8988T (cell line): ENCODE data around the gene CTU1.
A peak's percentile ranks its signal among the peaks of the same experiment; 100 is the strongest.
"Not testable (repeated sequence)": the region's sequence is repeated elsewhere in the genome, so short reads cannot be mapped to it uniquely, and the experiment has no call there.

Experiments used
- DNase-seq: peaks from one replicate; pipeline ENCODE4 v3.0.0; 2011

Gene CTU1

DNA sequence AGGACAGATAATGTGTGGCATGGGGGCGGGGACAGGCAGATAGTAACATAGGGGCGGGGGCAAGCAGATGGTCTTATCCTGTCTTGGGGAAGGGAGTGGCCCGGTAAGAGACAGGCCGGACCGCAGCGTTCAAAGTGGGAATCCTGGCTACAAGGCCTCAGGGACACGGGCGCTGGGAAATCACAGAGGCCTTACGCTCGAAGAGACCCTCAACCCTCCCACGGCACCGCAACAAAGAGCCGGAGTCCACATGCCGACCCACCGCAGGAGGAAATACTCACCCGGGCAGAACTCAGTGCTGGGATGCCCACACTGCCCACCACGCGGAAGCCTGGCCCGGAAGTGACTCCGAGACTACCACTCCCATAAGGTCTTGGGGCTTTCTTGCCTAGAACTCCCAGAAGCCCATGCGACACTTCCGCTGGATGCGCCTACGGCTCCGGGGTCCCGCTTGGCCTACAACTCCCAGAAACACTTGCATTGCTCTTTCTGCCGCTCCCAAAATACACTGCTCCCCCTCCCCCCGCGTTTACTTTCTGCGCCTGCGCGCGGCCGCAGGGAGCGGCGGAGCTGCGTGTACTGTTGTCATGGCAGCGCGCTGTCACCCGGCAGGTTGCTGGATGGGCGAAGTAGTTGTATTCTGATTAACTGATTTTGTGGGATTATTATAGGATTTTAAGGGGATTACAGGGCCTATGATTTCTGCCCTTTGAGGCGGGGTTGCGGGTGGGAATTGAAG is at the start of gene CTU1:
TSS of gene CTU1 (minus strand) at position 344 of the 739 bp plus-strand sequence. CDS start 3,840 bp downstream, outside the sequence.
- peak; percentile 85 for DNase-seq

DNA sequence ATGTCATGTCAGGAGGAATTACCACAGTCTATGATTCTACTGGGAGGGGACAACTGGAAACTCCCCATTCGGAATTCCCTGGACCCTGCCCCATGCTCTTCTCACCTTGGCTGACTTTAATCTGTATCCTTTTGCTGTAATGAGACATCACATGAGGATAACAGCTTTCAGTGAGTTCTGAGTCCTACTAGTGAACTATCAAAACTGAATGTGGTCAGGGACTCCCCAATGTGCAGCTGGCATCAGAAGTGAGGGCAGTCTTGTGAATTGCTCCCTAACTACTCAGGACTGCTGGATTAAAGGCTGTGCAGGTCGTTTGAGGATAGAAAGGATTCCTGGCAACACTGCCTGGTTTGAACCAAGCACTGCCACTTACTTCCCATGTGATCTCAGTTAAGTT is 49.1 kb upstream of the CTU1 start:
- no peak for DNase-seq

DNA sequence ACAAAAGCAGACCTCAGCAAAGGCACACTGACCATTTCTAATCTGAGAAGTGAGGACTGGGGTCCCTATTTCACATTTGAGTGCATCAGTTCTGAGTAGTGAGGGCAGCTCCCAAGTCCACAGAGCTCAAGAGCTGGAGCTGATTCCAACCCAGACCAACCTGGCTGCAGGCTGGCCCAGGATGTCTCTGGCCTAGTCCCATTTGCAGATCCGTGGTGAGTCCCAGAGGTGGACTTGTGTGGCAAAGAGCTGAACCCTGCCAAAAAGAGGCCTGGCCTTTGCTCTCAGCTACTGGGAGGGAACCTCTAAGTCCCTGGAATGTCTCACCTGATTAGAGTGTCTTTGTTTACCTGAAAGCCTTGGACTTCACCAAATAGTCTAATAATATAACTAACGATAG is 48.5 kb upstream of the CTU1 start:
- DNase-seq = no peak

DNA sequence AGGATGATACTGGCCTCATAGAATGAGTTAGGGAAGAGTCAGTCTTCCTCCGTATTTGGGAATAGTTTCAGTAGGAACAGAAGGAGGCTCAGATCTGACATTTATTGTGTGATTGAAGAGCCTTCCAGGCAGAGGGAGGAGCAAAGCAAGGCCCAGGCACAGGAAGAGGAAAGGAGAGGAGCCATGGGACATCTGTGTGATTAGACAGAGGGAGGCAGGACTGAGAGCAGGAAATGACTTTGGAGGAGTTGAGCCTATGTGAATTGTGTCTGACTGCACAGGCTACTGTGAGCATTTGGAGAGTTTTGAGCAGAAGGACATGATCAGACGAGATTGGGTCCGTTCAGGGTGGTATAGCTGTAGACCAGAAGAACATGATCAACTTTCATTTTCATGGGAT is 42.4 kb upstream of the CTU1 start:
- no peak for DNase-seq

DNA sequence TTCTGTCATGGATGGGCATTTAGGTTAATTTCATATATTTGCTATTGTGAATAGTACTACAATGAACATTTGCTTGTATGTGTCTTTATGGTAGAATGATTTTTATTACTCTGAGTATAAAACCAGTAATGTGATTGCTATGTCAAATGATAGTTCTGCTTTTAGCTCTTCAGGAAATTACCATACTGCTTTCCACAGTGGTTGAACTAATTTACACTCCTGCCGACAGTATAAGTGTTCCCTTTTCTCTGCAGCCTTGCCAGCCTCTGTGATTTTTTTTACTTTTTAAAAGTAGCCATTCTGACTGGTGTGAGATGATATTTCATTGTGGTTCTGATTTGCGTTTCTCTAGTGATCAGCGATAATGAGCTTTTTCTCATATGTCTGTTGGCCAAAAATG is 40.4 kb upstream of the CTU1 start:
- DNase-seq = no peak

DNA sequence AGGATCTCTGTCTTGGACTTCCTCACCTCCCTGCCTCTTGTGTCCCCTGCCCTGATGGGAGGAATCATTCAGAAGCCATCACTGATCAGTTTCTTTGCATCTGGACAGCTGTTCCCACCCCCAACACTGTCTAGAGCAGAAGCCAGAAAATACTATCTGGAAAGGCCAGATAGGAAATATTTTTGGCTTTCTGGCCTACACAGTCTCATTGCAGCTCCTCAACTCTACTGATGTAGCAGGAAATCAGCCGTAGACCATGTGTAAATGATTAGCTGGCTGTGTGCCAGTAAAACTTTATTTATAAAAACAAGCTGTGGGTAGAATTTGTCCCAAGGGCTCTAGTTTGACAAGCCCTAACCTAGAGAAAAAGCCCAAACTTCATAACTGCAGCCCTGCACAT is 39.5 kb upstream of the CTU1 start:
- no peak for DNase-seq

DNA sequence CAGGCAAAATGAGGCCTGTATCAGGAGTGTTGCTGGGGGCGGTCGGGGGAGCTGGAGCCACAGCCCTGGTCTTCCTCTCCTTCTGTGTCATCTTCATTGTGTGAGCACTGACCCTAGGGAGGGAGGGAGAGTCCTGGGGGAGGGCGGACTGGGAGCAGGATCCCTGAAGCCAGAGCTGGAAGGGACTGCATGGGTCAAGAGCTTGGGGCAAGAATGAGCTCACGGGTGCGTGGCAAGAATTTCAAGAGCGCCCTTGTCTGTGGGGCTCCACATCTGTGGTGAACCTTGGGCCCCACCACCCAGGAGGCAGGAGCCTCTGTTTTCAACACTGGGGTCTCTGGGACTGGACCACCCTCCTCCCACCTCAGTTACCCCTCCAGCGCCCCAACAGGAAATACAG is 38.5 kb upstream of the CTU1 start:
- DNase-seq = no peak

DNA sequence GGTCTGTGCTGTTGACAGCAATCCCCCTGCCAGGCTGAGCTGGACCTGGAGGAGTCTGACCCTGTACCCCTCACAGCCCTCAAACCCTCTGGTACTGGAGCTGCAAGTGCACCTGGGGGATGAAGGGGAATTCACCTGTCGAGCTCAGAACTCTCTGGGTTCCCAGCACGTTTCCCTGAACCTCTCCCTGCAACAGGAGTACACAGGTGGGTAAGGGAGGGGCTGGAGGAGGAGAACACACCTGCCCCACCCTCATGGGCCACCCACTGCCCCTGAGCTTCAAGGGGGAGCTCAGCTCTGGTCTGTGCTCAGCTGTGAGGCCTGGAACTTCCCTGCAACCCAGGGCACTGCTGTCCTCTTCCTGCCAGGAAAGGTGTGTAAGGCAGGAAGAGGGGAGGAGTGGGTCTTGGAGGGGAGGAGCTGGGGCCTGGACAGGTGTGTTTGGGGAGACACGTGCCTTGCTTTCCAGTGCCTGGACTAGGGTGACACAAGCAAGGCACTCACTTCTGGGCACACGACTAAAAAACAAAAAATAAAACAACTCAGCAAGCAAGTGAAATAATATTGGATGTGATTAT is 37.8 kb upstream of the CTU1 start:
- no peak for DNase-seq

DNA sequence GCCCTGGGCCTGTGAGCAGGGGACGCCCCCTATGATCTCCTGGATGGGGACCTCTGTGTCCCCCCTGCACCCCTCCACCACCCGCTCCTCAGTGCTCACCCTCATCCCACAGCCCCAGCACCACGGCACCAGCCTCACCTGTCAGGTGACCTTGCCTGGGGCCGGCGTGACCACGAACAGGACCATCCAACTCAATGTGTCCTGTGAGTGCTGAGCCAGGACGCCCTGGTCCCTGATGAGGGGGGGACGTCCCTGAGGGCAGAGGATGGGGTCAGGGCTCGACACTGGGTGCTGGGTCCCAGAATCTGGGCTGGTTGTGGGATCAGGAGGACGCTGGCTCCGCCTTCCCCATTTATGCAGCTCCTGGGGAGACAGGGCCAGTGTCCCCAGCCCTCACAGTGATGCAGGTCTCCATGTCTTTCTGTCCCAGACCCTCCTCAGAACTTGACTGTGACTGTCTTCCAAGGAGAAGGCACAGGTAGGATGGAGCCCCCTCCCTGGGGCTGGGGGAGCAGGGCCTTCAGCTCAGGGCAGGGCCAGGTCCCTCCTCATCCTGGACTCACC is 36.4 kb upstream of the CTU1 start:
- DNase-seq = no peak

DNA sequence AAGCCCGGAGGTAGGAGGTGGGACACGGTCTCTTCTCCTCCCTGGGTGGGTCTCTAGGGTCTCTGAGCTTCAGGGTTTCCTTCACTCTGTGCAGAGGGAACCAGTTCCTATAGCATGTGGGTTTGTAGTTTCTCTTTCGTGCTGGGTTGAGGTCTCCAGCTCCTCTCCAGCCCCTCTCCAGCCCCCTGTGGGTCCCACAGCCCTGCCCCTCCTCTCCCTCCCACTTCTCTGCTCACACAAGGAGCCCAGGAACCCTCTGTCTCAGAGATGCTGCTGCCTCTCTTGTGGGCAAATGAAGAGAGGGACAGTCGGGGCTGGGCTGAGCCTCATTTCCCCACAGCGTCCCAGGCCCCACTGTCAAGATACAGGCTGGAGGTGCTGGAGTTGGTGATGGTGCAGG is 35.3 kb upstream of the CTU1 start:
- no peak for DNase-seq

DNA sequence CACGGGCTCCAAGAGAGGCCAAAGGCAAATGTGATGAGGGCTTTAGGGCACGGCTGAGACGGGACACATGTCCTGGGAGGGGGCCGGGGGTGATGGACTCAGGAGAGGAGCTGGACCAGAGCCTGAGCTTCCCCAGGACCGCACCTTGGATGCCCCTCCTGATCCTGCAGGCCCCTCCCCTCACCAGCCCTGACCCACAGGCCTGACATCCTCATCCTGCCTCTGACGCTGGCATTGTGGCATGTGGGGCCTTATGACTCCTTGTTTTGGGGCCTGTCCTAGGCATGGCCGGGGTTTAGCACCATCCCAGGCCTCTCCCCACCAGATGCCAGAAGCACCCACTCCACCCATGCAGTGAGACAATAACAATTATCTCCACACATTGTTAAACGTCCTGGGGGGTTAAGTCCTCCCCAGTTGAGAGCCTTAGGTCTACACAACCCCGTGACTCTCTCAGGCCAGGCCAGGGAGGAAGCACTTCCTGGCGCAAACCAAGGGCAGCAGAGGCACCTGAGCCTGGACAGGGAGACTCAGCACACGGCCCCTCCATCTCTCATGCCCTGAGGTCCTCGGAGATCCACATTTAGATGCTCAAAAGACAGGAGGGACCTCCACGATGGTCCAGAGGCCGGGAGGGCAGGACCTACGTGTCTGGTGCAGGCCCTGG is 34.7 kb upstream of the CTU1 start:
- DNase-seq = not testable (repeated sequence)

DNA sequence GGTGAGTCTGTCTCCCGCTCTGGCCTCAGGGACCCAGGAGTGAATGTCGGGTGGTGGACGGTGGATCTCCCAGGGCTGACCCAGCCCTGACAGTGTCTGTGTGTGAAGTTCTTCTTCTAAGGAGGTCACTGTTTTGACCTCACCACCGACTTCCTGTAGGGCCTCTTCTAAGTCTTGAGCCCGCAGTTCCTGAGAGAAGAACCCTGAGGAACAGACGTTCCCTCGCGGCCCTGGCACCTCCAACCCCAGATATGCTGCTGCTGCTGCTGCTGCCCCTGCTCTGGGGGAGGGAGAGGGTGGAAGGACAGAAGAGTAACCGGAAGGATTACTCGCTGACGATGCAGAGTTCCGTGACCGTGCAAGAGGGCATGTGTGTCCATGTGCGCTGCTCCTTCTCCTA is 33.9 kb upstream of the CTU1 start, which contains the start of gene SIGLEC7:
TSS of gene SIGLEC7 (plus strand) at position 183 of the 400 bp plus-strand sequence. CDS start at position 252, 69 bp downstream.
- no peak for DNase-seq

DNA sequence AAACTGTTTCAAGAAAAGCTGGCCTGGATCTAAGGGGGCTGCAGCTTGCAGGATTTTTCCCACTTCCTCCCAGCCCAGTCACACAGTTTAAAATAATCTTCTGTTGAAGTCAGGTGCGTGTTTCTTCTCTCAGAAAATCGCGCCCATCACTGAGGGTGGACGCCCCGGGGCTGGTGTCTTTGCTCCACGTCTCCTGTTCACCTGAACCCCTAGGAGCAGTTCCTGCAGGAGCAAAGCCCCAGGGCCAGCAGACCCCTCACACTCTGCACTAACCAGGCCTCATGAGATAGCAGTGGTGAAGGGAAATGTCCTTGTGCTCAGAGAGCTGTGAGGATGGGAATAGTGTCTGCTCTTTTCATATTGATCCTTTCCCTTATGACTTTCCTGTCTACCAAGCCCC is 33.0 kb upstream of the CTU1 start:
- no peak for DNase-seq

DNA sequence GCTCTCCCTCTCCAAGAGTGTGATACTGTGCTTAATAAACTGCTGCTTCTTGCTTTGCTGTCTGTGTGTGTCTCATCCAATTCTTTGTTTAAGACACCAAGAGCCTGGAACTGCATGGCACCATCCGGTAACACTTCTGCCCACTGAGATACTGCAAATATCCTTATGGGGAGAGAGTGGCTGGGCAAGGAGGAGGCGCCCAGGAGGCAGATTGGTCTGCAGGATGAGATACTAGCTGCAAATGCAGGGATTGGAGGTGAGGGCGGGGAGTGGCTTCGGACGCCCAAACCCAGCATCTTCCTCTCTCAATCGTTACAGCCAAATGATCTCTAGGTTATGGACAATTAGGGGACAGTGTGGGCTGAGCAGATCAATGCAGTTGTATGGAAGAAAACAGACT is 32.2 kb upstream of the CTU1 start:
- DNase-seq = no peak

DNA sequence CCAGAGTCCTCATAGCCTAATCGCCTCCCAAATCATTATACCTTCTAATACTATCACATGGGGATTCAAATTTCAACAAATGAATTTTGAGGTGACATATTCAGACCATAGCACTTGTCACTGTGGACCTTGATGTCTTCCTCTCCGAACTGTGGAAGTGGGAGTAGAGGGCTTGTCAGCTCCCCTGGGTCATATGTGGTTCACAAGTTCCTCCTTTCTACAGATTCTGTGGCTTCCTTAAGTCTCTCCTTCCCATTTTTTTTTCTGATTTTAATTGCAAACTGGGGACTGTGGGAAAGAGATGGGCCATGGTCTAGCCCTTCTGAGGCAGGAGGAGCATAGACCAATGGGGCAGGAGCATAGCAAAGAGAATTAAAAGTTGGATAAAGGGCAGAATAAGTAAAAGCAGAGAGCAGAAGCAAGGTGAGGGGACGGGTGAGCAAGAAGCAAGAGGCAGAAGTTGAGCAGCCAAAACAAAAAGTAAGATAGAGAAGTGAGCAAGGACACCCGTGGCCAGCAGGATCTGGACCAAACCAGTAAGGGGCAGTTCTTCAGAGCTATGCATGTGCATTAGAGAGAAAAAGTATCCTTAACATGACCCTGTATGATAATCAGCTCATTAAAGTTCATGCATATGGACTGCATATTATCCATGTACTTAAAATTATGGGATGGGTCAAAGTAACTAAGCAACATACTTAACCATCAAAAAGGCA is 31.2 kb upstream of the CTU1 start:
- no peak for DNase-seq

DNA sequence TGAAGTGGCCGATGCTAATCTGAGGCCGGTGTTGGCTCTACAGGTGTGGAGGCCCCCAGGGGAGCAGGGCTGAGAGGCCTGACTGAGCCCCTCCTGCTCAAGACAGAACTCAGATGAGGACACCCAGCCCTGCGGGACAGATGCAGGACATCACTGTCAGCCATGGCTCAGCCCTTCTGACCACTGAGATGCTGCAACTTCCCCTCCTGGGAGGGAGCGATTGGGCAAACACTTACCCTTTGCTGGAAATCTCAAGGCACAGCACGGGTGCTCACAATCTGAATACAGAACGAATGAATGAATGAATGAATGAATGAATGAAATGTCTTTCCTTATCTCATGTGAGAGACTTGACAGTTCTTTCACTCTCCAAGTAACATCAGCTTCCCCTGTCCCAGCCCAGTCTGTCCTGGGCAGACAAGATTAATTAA is 30.4 kb upstream of the CTU1 start:
- DNase-seq = no peak

DNA sequence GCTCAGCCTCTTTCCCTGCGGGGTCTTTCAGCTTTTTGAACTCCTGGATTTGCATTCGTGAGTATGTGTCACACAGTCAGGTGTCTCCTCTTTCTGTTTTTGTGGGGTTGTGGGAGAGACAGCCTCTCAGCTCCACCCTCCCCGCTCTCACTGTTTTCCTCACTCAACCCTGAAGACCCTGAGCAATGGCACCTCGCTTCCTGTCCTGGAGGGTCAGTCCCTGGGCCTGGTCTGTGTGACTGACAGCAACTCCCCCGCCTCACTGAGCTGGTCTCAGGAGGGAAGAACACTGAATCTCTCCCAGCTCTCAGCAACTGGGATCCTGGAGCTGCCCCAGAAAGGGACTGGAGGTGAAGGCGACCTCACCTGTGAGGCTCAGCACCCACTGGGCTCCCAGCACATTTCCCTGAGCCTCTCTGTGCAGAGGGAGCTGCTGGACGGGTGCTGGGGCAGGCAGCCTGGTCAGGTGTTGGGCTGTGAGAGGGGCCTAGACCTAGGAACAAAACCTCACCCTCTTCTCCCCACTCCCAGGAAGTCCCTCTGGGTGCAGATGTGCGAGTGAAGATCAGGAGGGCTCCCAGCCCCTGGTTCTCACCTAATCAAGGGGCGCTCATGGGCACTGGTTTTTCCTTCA is 29.7 kb upstream of the CTU1 start:
- no peak for DNase-seq

DNA sequence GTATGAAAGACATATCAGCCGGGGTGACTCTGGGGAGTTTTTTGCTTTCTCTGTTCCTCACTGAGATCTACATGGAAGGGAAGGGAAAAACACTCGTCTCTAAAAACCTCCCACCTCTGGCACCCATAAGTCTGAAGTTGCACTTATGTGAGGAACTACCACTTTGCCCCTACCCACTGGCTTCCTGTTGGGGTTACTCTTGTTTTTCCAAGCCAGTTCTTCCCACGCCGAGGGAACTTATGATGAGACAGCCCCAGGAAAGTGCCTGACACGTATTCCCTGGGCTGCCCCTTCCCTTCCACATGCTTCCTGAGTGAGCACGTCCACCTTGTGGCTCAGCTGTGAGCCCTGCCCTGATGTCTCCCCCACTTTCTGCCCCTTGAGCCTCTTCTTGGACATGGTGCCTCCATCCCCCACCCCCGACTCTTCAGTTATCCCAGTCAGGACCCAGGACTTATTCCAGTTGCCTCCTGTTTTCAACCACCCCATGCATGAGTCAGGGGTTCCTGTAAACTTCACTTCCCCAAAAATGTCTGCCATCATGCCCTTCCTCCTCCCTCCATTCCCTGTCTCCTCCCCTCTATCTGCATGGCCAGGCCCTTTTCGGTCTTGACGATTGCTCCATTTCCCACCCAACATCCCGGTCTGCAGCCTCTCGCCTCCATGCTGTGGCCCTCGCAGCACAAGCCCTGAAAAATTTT is 28.8 kb upstream of the CTU1 start:
- DNase-seq = no peak

DNA sequence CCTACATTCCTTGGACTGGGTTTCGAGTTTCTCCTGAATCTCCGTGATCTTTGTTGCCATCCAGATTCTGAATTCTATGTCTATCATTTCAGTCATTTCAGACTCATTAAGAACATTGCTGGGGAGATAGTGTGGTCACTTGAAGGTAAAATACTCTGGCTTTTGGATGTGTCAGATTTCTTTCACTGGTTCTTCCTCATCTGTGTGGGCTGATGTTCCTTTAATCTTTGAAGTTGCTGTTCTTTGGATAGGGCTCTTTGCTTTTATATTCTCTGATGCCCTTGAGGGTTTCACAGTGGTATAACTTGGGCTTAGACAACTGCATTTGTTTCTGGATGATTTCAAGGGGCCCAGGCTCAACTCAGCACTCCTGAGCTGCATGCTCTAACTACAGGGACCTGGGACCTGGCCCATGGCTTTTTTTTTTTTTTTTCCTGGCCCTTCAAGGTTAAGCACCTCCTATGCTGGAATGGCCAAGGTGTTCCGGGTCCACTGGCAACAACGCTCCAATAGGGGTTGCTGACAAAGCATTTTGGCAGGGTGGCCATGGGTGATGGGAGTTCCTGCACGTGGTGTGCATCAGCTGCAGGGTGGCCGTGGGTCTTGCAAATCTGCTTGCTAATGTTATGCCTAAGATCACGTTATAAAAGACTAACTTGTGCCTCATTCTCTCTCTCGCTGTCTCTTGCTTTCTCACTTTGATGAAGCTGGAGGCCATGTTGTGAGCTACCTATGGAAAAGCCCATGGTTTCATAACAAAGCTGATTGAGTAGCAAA is 28.0 kb upstream of the CTU1 start:
- no peak for DNase-seq

DNA sequence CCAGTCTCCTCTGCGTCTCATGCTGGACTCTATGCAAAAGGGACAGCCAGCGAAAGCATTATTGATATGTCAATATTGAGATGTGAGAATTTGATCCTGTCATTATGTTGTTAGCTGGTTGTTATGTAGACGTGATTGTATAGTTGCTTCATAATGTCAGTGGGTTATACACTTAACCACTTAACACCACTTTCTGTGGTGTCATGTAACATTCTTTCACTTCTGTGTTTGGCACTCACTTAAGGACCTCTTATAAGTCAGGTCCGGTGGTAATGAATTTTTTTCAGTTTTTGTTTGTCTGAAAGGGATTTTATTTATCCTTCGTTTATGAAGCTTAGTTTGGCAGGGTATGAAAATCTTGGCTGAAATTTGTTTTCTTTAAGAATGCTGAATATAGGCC is 26.8 kb upstream of the CTU1 start:
- DNase-seq = no peak
